Superior temporal gyrus (tissue), 1 donor: ENCODE data around the gene PRKG1.
A peak's percentile ranks its signal among the peaks of the same experiment; 100 is the strongest.

Experiments used
- DNase-seq: peaks from one replicate; pipeline ENCODE4 v3.0.0-alpha.2; 2016; ENCODE audit errors: extremely low spot score

PRKG1 gene

GRCh38 chr10:52313256-52313932 lies 1239.1 kb downstream of the PRKG1 start:
- no peak for DNase-seq

GRCh38 chr10:52313933-52314821 lies 1239.9 kb downstream of the PRKG1 start, which contains the start of gene DKK1:
Gene DKK1 (plus strand): TSS chr10:52314281. CDS start chr10:52314435, 154 bp downstream.
- DNase-seq = peak; percentile 49

GRCh38 chr10:52314822-52315552 lies 1240.7 kb downstream of the PRKG1 start:
- DNase-seq = no peak

GRCh38 chr10:52316001-52316400 lies 1241.7 kb downstream of the PRKG1 start:
- no peak for DNase-seq

GRCh38 chr10:52316500-52316899 lies 1242.2 kb downstream of the PRKG1 start:
- no peak for DNase-seq

GRCh38 chr10:52318136-52318701 lies 1243.9 kb downstream of the PRKG1 start:
- no peak for DNase-seq

- no peak for DNase-seq
Observed at GRCh38 chr10:52318822-52319464, 1244.7 kb downstream of the PRKG1 start.

- DNase-seq = no peak
Observed at GRCh38 chr10:52319926-52320325, 1245.6 kb downstream of the PRKG1 start.

GRCh38 chr10:52322323-52322722 lies 1248.0 kb downstream of the PRKG1 start:
- no peak for DNase-seq

GRCh38 chr10:52322936-52323335 lies 1248.6 kb downstream of the PRKG1 start:
- no peak for DNase-seq

GRCh38 chr10:52326382-52326781 lies 1252.1 kb downstream of the PRKG1 start:
- no peak for DNase-seq

- no peak for DNase-seq
Observed at GRCh38 chr10:52331638-52332364, 1257.5 kb downstream of the PRKG1 start.

- DNase-seq = no peak
Observed at GRCh38 chr10:52332815-52333214, 1258.5 kb downstream of the PRKG1 start.

- no peak for DNase-seq
Observed at GRCh38 chr10:52334595-52334994, 1260.3 kb downstream of the PRKG1 start.

GRCh38 chr10:52335665-52336064 lies 1261.4 kb downstream of the PRKG1 start:
- DNase-seq = no peak

GRCh38 chr10:52337225-52337624 lies 1262.9 kb downstream of the PRKG1 start:
- DNase-seq = no peak

- no peak for DNase-seq
Observed at GRCh38 chr10:52343439-52343838, 1269.2 kb downstream of the PRKG1 start.

- no peak for DNase-seq
Observed at GRCh38 chr10:52346394-52347326, 1272.4 kb downstream of the PRKG1 start.

GRCh38 chr10:52347327-52347667 lies 1273.0 kb downstream of the PRKG1 start:
- no peak for DNase-seq
